GM10266 (cell line): ENCODE measurements around the gene ITPR3.

Experiments used
- DNase-seq: peaks from one replicate; pipeline ENCODE4 v3.0.0; 2012; ENCODE audit errors: extremely low spot score
- CTCF ChIP-seq: IDR thresholded peaks from 2 replicates; pipeline ENCODE4 v1.5.1; 2012; ENCODE audit warnings: mild to moderate bottlenecking, low read depth; ENCODE audit not compliant: control insufficient read depth, insufficient read depth; ENCODE audit errors: missing control alignments

Gene ITPR3

GRCh38 chr6:33676416-33677142, 55.5 kb downstream of the ITPR3 start:
- no peak for DNase-seq

GRCh38 chr6:33677143-33677660, 56.1 kb downstream of the ITPR3 start:
- no peak for DNase-seq

More at GRCh38 chr6:33676416-33677142, 55.5 kb downstream of the ITPR3 start:
- no peak for TF ChIP-seq CTCF

GRCh38 chr6:33677689-33678088, 56.6 kb downstream of the ITPR3 start:
- DNase-seq: no peak
- TF ChIP-seq CTCF: no peak

More at GRCh38 chr6:33677143-33677660, 56.1 kb downstream of the ITPR3 start:
- TF ChIP-seq CTCF: no peak

- no peak for DNase-seq
- TF ChIP-seq CTCF: no peak
Observed at GRCh38 chr6:33678233-33678931, 57.3 kb downstream of the ITPR3 start.

- TF ChIP-seq CTCF: no peak
Observed at GRCh38 chr6:33678932-33679490, 57.9 kb downstream of the ITPR3 start.

GRCh38 chr6:33679761-33680160, 58.6 kb downstream of the ITPR3 start:
- no peak for TF ChIP-seq CTCF
- no peak for DNase-seq

More at GRCh38 chr6:33678932-33679490, 57.9 kb downstream of the ITPR3 start:
- DNase-seq: no peak
